Measurements from ENCODE around the gene RBMS3.

Gene RBMS3

DNA sequence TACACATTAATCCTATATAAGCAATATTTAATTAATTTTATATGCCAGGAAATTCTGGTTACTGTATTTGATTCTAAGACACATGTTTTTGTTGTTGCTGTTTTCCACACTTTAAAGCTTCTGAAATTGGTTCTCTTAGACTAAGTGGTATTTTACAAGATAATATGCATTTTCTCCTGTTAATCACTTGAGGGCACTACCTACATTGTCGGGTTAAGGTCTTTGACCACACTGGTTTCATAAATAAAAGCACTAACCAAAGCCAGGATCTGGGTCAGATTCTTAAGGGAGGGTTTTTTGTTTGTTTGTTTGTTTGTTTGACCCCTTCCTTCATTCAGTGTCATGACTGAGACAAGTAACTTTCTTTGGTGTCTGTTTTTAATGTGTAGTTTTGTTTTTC lies 590.2 kb downstream of the RBMS3 start:
- in situ Hi-C loops (cut with MboI; ENCODE audit: low sequenced_read_pairs, unreplicated experiment): no loop called here
- TF ChIP-seq, protein P1, sequence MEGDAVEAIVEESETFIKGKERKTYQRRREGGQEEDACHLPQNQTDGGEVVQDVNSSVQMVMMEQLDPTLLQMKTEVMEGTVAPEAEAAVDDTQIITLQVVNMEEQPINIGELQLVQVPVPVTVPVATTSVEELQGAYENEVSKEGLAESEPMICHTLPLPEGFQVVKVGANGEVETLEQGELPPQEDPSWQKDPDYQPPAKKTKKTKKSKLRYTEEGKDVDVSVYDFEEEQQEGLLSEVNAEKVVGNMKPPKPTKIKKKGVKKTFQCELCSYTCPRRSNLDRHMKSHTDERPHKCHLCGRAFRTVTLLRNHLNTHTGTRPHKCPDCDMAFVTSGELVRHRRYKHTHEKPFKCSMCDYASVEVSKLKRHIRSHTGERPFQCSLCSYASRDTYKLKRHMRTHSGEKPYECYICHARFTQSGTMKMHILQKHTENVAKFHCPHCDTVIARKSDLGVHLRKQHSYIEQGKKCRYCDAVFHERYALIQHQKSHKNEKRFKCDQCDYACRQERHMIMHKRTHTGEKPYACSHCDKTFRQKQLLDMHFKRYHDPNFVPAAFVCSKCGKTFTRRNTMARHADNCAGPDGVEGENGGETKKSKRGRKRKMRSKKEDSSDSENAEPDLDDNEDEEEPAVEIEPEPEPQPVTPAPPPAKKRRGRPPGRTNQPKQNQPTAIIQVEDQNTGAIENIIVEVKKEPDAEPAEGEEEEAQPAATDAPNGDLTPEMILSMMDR (IDR thresholded peaks at IDR 0.05; ENCODE audit: borderline replicate concordance, control extremely low read depth, extremely low read depth, insufficient read depth, missing control alignments): no peak
- no peak for DNase-seq (ENCODE audit: low spot score)

DNA sequence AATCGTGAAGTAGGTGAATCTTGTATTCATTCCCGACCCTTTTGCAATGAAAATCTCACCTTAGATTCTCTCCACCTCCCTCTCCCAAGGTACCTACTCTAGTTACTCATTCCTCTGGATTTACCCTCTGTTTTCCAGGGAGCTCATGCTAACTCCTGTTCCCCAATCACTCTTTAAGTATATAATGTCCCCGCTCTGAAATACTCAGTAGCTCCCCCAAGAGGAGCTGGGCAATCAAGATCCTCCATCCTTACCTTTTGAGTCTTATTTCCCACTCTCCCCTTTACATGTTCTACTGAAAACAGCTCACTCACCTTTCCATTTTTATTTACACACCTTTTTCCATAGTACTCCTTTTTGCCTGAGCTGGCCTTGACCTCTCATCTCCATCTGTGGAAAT lies 599.9 kb downstream of the RBMS3 start:
- TF ChIP-seq, protein P1 (IDR thresholded peaks at IDR 0.05; ENCODE audit: borderline replicate concordance, control extremely low read depth, extremely low read depth, insufficient read depth, missing control alignments): no peak
- no peak for DNase-seq (ENCODE audit: low spot score)
- in situ Hi-C loops (cut with MboI; ENCODE audit: low sequenced_read_pairs, unreplicated experiment): no loop called here

DNA sequence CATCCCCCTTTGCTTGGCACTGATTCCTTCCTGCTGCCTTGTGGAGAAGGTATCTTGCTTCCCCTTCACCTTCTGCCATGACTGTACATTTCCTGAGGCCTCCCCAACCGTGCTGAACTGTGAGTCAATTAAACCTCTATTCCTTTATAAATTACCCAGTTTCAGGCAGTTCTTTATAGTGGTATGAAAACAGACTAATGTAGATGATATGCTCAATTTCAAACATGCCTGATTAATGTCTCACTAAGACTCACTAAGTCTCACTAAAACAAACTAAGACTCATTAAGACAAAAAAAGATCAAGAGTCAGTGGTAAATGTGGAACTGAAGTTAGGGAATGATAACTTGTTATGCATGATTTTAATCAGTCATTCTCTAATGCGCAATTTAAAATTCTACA lies 606.6 kb downstream of the RBMS3 start:
- TF ChIP-seq, protein P1 (IDR thresholded peaks at IDR 0.05; ENCODE audit: borderline replicate concordance, control extremely low read depth, extremely low read depth, insufficient read depth, missing control alignments): no peak
- no peak for DNase-seq (ENCODE audit: low spot score)
- in situ Hi-C loops (cut with MboI; ENCODE audit: low sequenced_read_pairs, unreplicated experiment): no loop called here

DNA sequence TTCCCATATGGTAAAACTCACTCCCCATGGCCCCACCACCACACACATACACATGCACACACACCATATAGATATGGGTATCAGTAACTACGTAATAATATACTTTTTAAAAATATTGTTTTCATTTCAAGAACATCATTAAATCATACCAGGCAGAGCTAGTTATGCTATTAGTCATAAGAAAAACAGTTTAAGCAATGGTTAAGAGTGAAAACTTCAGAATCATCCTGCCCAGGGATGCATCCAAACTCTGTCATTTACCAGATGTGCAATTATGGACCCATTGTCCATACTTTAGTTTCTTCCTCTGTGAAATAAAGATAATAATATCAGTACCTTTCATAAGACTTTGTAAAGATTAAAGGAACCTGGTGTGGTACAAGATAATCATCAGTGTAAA lies 608.3 kb downstream of the RBMS3 start:
- in situ Hi-C loops (cut with MboI; ENCODE audit: low sequenced_read_pairs, unreplicated experiment): no loop called here
- DNase-seq (ENCODE audit: low spot score): no peak
- TF ChIP-seq, protein P1 (IDR thresholded peaks at IDR 0.05; ENCODE audit: borderline replicate concordance, control extremely low read depth, extremely low read depth, insufficient read depth, missing control alignments): no peak

DNA sequence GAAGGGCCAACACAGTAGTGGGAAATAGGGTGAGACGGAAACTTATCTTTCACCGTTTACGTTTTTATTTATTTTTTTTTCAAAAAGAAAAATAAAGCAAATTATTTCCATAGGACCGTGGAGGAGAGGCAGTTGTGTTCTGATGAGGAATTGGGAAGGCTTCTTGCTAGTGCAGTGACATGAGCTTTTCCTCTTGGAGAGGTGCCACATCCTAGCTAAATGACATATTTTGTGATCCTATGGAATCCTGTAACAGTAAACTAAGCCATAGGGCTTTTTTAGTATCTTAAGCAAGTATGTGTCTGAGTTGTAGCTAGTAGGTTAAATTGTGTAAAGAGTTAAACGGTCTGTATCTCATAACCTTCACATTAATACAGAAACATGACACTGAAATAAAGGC lies 609.9 kb downstream of the RBMS3 start:
- DNase-seq (ENCODE audit: low spot score): no peak
- TF ChIP-seq, protein P1 (IDR thresholded peaks at IDR 0.05; ENCODE audit: borderline replicate concordance, control extremely low read depth, extremely low read depth, insufficient read depth, missing control alignments): no peak
- in situ Hi-C loops (cut with MboI; ENCODE audit: low sequenced_read_pairs, unreplicated experiment): no loop called here

DNA sequence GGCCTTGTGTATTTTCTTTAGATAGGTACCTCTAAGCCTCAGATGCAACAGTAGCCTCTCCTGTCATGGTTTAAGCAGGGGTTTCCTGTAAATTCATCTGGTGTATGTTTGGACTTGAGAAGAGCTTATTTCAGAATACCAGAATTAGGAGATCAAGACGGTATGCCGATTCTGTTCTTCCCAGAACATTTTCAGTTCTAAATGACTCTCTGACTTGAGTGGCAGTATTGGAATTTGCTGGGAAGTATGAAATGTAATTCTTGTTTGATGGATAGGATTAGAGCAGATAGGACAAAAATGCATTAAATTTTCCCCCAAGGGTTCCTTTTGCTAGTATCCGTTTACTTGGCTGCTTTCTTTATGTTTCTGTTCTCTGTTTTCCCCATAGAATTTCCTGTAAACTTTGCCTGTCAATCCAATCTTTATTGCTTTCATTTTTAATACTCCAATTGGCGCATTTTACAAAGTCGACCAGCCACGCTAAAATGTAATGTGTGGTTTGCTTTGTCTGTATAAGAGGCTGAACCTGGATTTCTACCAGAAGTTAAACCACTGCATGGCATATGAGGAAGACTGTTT lies 612.2 kb downstream of the RBMS3 start:
- TF ChIP-seq, protein P1 (IDR thresholded peaks at IDR 0.05; ENCODE audit: borderline replicate concordance, control extremely low read depth, extremely low read depth, insufficient read depth, missing control alignments): no peak
- in situ Hi-C loops (cut with MboI; ENCODE audit: low sequenced_read_pairs, unreplicated experiment): no loop called here
- no peak for DNase-seq (ENCODE audit: low spot score)
